GM13977 (cell line): ENCODE data around the gene PAK5.

Experiments used
- DNase-seq: peaks from one replicate; pipeline ENCODE4 v3.0.0; 2012; ENCODE audit warnings: low spot score
- in situ Hi-C: fragments of 300-500 bp; cut with MboI; formaldehyde crosslinking; loops from one replicate; pipeline ENCODE4 v1.12.0; 2022; ENCODE audit warnings: low sequenced_read_pairs, low pct_unique_long_range_greater_than_20kb, mixed read lengths, inconsistent platforms; ENCODE audit not compliant: unreplicated experiment
- TF ChIP-seq, protein P1 (sequence below): IDR thresholded peaks from 2 replicates; pipeline ENCODE4 v1.5.1; 2012; ENCODE audit warnings: mild to moderate bottlenecking, control low read depth; ENCODE audit not compliant: insufficient read depth; ENCODE audit errors: extremely low read depth, missing control alignments

PAK5 gene

DNA sequence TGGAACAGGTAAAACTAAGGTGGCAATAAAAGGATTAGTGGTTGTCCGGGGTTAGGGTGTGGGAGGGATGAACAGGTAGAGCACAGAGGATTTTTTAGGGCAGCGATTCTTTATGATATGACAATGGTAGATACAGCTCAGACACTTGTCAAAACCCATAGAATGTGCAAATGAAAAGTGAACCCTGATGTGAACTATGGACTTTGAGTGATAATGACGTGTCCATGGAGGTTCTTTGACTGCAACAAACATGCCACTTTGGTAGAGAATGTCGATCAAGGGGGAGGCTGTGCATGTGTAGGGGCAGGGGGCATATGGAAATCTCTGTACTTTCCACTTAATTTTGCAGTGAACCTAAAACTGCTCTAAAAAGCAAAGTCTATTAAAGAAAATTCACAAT lies 223.8 kb downstream of the PAK5 start:
- TF ChIP-seq, protein P1, sequence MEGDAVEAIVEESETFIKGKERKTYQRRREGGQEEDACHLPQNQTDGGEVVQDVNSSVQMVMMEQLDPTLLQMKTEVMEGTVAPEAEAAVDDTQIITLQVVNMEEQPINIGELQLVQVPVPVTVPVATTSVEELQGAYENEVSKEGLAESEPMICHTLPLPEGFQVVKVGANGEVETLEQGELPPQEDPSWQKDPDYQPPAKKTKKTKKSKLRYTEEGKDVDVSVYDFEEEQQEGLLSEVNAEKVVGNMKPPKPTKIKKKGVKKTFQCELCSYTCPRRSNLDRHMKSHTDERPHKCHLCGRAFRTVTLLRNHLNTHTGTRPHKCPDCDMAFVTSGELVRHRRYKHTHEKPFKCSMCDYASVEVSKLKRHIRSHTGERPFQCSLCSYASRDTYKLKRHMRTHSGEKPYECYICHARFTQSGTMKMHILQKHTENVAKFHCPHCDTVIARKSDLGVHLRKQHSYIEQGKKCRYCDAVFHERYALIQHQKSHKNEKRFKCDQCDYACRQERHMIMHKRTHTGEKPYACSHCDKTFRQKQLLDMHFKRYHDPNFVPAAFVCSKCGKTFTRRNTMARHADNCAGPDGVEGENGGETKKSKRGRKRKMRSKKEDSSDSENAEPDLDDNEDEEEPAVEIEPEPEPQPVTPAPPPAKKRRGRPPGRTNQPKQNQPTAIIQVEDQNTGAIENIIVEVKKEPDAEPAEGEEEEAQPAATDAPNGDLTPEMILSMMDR, result no peak
- in situ Hi-C loops, result loop anchor here (25.0 kb wide), 2 partner anchors 472 to 822 kb away; partner anchors contain the start of genes MKKS and SLX4IP
- no peak for DNase-seq

DNA sequence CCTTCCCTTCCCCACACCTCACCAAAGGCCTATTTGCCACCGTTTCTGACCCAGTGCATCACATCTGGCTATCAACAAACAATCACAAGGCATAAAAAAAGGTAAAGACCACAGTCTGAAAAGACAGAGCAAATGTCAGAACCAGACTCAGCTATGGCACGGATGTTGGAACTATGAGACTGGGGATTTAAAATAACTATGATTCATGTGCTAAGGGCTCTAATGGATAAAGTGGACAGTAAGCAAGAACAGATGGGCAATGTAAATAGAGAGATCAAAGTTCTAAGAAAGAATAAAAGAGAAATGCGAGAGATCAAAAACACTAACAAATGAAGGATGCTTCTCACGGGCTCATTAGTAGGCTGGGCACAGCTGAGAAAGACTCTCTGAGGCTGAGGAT lies 225.0 kb downstream of the PAK5 start:
- no peak for DNase-seq
- in situ Hi-C loops, result loop anchor here (25.0 kb wide), 2 partner anchors 473 to 823 kb away; partner anchors contain the start of genes MKKS and SLX4IP
- TF ChIP-seq, protein P1, result no peak

DNA sequence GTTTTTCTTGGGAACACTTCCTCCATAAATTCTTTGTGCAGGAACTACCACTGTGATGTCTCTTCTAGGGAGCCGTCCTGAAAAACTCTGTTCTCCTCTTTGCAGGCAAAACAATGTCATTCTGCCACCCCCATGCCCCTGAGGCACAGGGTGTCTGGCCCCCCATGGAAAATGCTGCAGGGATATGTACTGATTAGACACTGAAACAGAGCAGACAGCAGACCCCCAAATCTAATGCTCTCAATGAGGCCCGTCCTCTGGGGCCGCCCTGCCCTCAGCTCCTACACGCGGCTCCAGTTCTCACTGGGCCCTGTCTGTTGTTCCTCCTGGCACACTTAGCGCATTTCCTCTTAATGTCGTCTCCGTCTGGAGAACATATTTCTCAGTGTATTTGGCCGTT lies 227.0 kb downstream of the PAK5 start:
- in situ Hi-C loops, result loop anchor here (25.0 kb wide), 2 partner anchors 475 to 825 kb away; partner anchors contain the start of genes MKKS and SLX4IP
- no peak for DNase-seq
- TF ChIP-seq, protein P1, result no peak

DNA sequence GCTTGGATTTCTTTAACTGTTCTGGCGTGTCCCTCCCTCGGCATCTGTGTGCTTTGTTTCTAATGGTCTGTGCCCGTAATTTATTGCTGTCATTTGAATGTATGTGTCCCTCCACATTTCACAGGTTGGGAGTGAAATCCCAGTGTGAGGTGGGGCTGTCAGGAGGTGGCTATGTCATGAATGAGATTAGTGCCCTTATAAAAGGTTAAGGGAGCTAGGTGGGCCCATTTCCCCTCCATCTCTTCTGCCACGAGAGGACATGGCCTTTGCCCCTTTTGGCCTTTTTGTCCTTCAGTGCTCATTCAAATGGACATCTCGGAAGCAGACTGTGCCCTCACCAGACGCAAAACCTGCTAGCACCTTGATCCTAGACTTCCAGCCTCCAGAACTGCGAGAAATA lies 228.2 kb downstream of the PAK5 start:
- TF ChIP-seq, protein P1, result no peak
- DNase-seq, result no peak
- in situ Hi-C loops, result loop anchor here (25.0 kb wide), 2 partner anchors 477 to 827 kb away; partner anchors contain the start of genes MKKS and SLX4IP

DNA sequence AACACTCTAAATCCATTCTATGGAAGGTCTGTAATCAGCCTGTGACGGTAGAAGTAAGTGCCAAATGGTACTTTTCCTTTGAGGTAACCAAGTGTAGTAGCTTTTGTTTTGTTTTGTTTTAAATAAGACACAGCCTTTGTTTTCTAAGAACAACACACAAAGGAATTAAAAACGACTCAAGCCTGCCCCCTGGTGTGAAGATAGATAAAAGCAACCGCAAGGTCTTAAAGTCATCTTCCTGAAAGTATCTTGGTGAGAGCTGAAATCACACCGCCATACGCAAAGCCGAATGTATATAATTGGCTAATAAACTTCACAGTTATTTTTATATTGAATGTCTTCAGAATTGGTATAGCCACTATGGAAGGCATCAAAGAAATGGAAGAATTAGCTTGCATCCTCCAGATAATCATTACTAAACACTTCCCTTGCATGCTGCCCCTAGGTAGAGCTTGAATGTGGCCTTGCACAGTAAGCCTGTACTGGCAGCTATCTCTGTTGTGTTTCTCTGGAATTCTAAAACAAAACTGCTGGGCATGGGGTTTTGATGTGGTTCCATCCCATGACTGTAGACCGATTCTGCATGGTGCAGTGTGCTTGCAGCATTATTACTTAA lies 228.9 kb downstream of the PAK5 start:
- in situ Hi-C loops, result loop anchor here (10.0 to 25.0 kb wide), 4 partner anchors 95 to 827 kb away; partner anchors contain the start of genes LAMP5, MKKS and SLX4IP
- peak; percentile 32 for DNase-seq
- TF ChIP-seq, protein P1, result peak; percentile 56

DNA sequence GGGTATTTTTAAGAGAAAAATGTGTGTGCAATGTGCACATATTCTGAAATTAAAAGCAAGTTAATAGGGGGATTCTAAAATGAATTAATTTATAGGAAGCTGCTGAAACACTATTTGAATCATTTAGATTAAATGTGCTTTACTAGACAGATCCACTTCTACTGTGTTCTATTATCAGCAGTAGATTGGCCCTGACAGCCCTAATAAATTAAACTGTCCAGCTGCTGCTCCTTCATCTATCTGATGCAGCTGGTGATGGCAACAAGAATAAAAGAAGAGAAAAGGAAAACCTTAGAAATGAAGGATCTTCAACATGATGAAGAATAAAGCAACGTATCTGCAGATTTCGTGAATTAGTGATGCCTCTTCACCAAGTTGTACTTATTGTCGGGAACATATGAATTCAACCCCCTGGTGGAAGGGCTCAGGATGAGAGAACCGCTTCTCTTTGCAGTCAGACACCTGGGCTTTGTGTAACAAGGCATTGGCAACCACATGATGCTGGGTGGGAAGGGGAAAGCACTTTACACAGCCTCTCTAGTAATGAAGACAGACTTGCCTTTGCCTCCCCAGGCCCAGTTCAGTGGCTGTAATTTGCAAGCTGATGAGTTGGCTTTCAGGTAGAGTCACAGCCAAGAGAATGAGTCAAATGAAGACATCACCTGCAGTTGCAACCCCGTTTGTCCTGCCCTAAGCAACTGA lies 230.1 kb downstream of the PAK5 start:
- in situ Hi-C loops, result loop anchor here (10.0 to 25.0 kb wide), 4 partner anchors 94 to 829 kb away; partner anchors contain the start of genes LAMP5, MKKS and SLX4IP
- no peak for DNase-seq
- TF ChIP-seq, protein P1, result no peak
